Activated T-cell treated with anti-CD3 and anti-CD28 coated beads for 48 hours (primary cell): ENCODE measurements around the gene C1QA.
A peak's percentile ranks its signal among the peaks of the same experiment; 100 is the strongest.
"Not testable (repeated sequence)": the region's sequence is repeated elsewhere in the genome, so short reads cannot be mapped to it uniquely, and the experiment has no call there.

Source experiments
- DNase-seq: peaks from one replicate; pipeline ENCODE4 v3.0.0-alpha.2; 2020; ENCODE audit warnings: low read depth

Gene C1QA

DNA sequence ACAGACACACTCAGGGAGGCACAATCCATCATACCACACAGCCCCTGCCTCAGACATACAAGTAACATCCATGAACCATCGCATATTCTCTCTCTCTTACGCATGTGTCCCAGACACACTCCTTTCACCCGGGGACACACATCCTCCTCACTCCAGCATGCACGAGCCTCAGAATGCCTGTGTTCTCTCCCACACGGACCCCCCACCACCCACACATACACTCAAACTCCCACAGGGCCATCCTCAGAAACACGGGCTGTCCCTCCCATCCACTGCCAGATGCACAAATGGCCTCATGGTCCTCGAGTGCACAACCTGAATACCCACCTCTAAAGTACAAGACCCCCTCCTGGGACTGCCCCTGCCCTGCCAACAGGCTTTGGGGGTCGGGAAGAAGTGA, 4.8 kb downstream of the C1QA start:
- no peak for DNase-seq

DNA sequence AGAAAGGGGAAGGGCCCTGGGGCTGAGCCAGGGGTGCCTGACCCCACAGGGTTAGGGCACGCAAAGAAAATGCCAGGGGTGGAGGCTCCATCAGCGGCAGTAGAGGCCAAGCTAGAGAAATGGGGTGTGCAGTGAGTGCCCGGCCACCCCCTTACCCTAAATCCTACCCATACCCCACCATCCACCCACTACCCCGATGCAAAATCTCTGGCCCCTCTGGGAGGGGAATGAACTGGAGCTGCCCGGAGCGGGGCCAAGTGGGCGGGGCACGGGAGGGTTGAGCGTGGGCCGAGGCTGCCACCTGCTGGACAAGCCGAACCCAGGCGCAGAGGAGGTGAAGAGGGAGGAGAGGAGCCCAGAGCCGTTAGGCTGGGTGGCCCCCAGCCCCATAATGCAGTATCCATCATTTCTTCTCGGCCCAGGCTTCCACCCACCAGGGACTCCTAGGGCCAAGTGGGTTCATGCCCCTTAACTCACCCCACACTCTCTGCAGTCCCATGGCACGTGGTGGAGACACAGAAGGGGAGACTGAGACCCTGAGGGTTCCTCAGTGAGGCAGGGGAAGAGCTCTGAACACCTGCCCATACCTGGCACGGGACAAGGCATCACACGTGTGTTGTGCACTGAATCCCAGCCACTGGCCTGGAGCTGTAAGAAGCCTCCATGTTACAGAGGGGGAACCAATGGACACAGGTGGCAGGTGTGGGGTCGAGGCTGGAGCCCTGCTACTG, 5.6 kb downstream of the C1QA start:
- peak; percentile 69 for DNase-seq

DNA sequence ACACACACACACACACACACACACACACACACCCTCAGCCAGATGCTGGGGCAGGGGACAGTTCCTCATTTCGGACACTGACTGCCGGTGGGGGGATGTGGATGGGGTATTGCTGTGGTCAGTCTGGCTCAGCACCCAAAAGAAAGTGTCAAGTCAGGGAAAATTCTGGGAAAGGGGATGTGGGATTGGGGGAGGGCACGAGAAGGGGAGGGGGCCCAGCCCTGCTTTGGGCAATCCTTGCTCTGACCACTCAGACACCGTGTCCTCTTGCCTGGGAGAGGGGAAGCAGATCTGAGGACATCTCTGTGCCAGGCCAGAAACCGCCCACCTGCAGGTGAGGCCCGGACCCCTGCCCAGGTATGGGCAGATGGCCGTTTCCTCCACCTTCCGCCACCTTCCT, 7.0 kb downstream of the C1QA start, which contains the start of gene C1QC:
C1QC (plus strand) TSS at position 253 of the 400 bp plus-strand sequence. CDS start 391 bp downstream, outside the sequence.
- DNase-seq = no peak

DNA sequence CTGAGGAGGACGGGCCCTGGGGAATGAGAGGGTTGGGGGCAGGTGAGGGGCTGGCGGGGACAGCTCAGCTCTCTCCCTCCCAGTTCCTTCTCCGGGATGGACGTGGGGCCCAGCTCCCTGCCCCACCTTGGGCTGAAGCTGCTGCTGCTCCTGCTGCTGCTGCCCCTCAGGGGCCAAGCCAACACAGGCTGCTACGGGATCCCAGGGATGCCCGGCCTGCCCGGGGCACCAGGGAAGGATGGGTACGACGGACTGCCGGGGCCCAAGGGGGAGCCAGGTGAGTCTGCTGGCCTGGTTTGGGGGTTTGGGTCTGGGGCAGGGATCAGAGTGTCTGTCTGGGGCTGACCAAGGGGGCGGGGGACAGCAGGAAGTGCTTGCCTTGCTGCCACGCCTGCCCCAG, 7.5 kb downstream of the C1QA start:
- DNase-seq = no peak

DNA sequence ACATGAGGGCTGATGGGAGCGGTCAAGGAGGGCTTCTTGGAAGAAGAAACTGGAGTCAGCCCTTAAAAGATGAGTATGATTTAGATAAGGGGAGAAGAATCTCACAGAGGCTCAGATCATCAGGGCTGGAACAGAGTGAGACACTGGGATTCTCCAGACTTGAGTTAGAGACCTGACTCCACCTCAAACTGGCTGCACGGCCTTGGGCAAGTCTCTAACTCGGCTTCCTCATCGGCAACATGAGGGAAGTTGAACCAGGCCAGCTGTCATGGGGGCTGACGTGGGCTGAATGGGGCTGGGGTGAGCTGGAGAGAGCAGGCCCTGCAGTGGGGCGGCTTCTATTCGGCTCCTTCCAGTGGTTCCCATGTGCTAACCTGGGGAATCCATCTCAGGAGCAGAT, 9.5 kb downstream of the C1QA start:
- DNase-seq = no peak

DNA sequence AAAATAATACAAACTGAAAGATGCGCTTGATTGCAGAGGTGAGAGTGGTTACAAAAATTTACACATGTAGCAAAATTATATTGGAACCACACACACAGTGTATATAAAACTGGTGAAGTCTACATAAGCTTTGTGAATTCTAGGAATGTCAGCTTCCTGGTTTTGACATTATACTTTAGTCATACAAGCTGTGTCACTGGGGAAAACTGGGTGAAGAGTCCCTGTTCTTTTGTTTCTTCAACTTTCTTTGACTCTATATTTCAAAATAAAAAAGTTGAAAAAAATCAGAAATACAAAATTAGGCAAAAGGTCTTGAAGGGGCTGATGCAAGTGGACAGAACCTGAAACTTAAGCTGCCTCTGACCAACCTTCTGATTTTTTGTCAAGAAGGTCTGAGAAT, 10.0 kb downstream of the C1QA start:
- no peak for DNase-seq

DNA sequence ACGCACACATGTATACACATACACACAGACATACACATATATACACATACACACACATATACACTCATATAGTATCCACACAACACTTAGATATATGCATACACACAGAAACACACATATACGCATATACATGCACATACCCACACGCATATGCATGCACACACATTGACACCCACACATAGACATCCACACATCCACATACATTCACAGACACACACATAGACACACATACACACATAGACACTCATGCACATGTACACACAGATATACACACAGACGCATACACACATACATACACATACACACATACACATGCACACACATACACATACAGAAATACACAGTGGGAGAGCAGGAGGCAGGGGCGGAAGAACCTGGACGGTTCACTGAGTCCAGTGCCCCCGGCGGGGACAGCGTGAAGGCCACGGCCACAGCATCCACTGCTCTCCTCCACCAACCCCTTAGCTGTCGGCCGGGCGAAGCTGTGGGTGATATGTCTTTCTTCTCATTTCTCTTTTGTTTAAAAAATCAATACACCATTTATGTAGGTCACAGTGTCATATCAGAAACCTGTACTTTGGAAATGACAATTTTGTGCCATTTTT, 13.8 kb downstream of the C1QA start:
- DNase-seq = no peak

DNA sequence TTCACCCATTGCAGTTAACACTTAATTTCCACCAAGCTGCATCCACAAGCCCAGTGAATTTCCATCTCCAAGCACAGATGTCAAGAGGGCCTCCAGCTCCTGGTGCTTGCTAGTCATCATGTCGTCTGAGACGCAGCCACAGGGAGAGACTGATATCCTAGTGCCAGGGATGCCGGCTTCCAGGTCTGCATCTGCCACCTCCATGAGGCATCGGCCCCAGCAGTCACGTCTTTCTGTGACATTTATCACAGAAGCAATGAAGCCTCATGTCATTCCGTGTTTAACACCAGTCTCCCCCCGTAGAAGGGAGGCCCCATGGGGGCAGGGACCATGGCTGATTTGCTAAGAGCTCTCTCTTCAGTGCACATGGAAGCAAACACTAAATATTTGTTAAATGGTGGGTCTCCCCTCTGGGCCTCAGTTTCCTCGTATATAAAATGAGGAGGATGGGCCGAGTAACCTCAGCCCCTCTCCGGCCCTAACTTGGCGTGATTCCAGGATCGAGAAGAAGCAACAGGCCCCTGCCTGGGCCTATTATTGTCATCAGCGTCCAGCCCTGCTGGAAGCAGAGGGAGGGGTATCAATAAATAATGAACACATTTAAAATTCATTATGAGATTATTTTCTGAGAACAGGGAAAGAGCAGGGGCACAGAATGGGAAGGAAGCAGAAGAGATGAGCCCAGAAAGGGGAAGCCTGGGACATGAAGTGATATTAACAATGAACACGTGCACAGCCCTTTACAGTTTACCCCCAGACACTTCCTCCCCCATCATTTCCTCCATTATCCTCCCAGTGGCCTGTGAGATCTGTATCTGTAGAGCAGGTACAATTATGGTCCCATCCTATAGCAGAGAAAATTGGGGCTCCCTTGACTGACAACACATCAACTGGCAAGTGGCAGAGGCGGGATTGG, 15.8 kb downstream of the C1QA start:
- DNase-seq = no peak

DNA sequence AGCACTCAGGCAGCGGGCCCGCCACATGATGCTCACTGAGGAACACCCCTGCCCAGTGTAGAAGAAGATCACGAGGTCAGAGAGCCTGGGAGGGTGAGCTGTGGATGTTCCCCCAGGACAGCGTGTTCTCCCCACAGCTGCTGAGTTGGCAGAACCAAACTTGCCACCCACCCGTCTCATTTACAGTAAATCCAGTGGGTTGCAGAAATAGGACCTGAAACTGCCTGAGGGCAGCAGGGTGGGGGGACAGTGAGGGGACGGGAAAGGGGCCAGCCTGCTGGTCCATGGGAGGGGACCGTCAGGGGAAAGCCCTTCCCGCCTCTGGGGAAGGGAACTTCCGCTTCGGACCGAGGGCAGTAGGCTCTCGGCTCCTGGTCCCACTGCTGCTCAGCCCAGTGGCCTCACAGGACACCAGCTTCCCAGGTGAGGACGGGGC, 16.5 kb downstream of the C1QA start, which contains the start of gene C1QB:
C1QB (plus strand) TSS at position 356 of the 436 bp plus-strand sequence. CDS start 6,227 bp downstream, outside the sequence.
- DNase-seq = no peak

DNA sequence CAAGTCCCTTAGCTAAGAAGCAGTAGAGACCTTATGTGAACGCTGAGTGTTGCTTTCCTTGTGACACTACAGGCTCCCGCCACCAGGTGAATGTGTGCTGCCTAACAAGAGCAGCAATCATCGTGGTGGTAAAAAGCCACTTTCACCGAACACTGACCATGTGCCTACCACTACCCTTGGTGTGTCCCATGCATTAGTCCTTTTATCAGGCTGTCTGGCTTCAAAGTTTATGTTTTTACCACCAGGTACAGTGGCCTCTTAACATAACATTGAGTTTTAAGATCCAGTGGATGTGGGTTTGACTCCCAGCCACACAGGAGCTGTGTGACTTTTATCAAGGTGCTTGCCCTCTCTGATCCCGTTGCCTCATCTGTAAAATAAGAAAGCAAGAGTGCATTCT, 18.3 kb downstream of the C1QA start:
- no peak for DNase-seq

DNA sequence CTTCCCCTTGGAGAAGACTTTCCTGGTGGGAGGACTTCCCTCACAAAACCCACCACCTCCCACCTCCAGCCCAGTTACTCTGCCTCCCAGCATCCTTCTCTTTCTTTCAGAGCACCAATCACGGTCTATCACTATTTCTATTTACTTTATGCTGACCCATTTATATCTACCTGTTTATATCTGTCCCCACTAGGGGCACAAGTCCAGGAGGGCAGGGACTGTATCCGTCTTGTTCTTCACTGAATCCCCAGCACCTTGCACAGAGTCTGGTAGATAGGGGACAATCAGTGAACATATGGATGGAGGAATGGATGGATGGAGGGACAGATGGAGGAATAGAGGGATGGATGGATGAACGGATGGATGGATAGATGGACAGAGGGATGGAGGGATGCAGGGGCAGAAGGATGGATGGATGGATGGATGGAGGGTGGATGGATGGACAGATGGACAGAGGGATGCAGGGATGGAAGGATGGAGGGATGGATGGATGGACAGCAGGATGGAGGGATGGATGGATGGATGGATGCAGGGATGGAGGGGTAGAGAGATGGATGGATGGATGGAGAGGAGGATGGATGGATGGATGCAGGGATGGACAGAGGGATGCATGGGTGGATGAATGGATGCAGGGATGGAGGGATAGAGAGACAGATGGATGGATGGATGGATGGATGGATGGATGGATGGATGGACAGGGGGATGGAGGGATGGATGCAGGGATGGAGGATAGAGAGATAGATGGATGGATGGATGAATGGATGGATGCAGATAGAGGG, 22.1 kb downstream of the C1QA start:
- DNase-seq = no peak

DNA sequence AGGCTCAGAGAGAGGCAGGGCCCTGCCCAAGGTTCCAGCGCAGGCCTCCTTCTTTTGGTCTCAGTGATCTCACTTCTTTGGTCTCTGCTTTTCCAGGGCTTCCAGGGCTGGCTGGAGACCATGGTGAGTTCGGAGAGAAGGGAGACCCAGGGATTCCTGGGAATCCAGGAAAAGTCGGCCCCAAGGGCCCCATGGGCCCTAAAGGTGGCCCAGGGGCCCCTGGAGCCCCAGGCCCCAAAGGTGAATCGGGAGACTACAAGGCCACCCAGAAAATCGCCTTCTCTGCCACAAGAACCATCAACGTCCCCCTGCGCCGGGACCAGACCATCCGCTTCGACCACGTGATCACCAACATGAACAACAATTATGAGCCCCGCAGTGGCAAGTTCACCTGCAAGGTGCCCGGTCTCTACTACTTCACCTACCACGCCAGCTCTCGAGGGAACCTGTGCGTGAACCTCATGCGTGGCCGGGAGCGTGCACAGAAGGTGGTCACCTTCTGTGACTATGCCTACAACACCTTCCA, 24.4 kb downstream of the C1QA start:
- no peak for DNase-seq

DNA sequence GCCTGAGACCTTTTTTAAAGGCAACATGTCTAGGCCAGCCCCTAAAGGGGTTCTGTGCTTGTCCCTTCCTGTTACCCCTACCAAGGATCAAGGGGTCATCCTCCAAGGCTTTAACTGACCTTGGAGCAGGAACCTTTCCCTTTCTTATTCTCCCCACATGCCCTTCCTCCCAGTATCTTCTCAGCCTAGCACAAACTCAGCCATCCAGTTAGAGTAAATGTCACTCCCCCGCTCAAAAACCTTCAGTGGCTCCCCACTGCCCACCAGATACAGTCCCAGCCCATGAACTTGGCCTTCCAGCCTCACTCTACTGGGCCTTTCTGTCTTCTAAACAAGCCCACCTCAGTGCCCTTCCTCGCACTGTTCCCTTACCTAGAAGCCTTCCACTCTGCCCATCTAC, 25.5 kb downstream of the C1QA start:
- DNase-seq = no peak

DNA sequence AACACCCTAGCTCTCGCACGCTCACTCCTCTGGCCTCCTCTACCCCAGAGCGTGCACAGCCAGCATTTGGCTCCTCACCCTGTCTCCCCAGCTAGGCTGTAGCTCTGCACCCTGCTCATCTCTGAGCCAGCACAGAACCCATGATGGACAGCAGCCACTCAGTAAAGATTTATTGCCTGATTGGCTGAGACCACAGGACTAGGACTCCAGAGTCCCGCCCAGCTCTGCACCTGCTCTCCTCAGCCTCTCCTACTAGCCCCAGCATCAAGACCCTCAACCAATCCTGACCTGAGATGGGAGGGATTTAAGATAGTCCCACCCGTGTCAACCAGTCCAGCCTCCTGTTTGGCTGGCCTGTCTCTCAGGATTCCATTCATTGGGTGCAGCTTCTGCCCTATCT, 25.9 kb downstream of the C1QA start:
- no peak for DNase-seq

DNA sequence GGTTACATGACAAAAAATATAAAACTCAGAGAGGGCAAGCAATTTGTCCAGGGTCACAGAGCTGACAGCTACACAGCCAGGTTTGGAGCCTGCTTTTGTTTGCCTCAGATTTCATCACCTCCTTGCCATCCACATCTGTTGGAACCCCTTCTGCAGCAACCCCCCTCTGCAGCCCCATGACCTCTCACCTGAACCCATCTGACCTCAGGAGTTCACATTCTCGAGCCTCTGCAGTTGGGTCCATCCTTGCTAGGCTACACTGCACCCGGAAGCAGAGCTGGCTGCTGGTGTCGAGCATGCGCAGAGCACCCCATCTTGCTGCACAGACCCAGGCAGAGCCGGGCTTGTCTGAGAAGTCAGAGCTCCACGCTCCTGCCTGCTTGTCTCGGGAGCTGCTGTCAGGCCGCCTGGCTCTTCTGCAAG, 26.6 kb downstream of the C1QA start:
- no peak for DNase-seq

DNA sequence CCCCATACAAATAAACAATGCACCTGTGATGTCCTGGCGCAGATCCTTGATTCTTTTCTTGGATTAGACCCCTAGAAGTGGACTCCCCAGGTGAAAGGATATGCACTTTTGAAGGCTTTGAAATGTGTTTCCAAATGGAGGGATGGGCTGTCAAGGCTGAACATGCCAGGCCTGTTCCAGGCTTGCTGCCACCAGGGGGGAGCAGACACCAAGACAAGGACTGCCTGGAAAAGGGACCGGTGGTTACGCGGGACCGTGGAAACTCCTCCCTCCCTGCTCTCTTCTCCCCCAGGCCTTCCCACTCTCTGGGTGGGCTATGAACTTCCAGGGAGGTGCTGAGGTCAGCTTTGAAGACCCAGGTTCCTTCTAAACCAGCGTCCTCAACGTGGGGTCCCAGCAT, 29.3 kb downstream of the C1QA start:
- no peak for DNase-seq

DNA sequence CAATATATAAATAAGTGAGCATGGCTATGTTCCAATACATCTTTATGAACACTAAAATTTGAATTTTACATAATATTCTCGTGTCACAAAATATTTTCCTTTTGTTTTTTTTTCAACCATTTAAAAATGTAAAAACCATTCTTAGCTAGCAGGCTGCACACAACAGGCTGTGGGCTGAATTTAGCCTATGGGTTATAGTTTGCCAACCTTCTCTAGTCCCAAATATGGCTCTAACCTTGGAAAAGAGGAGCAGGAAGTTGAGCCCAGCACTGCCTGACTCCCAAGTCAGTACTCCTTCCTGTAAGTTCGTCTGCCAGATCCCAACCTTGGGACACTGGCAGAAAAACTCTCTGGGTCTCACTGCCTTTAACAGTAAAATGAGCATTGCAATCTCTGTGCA, 30.0 kb downstream of the C1QA start:
- DNase-seq = no peak

DNA sequence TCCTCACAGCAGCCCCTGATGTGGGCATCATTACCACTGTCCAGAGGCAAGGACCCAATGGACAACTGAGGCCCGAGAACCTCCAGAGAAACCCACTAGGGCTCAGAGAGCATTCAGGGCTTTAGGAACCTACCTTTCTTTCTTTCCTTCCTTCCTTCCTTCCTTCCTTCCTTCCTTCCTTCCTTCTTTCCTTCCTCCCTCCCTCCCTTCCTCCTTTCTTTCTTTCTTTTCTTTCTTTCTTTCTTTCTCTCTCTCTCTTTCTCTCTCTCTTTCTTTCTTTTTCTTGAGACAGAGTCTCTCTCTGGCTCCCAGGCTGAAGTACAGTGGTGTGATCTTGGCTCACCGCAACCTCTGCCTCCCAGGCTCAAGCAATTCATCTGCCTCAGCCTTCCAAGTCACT, 32.4 kb downstream of the C1QA start:
- not testable (repeated sequence) for DNase-seq

DNA sequence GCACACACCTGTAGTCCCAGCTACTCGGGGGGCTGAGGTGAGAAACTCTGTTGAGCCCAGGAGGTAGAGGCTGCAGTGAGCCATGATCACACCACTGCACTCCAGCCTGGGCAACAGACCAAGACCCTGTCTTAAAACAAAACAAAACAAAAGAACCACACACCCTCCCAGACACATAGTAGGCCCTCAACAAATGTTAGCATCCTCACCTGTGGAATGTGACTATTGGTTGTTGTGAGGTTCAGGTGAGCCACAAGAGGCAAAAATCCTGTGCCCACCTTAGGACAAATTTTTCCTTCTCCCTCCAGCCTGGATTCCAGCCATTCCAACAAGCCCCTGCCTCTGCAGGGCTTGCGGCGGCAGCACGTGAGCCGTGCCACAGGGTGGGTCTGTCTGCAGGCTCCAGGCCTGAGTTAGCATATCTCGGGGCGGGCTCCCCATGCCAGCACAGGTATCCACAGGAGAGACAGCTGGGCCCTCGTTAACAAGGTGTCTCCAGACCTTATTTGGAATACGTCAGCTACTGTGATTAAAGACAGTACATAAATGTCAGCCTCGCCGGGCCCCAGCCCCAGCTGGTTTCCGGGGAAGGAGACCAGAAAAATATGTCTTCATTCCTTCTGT, 34.0 kb downstream of the C1QA start:
- DNase-seq = no peak

DNA sequence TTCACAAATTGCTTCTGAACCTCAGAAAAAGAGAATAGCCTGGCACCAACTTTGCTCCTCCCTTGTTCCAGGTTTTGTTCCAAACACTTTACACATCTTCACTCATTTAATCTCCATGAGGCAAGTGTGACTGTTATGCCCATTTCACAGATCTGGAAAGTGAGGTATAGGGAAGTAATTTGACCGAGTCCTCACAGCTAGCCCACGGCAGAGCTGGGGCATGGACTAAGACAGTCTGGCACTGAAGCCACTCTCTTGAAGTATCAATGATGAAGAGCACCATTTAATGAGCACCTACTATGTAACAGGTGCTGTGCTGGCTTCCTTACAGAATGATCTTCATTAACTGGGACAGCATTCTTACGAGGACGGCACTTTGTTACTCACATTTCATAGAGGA, 35.6 kb downstream of the C1QA start:
- DNase-seq = no peak
